HEK293T (cell line): ENCODE data around the gene VDAC1.

Experiments used
- ARNT ChIP-seq: fragments of 450-650 bp; IDR thresholded peaks from 2 replicates; pipeline ENCODE4 v1.6.1; 2017; ENCODE audit warnings: mild to moderate bottlenecking
- BHLHE40 ChIP-seq: fragments of 450-650 bp; IDR thresholded peaks from 2 replicates; pipeline ENCODE4 v1.6.1; 2016; ENCODE audit warnings: mild to moderate bottlenecking, moderate library complexity, borderline replicate concordance
- FOXA1 ChIP-seq: fragments of 450-650 bp; IDR thresholded peaks from 2 replicates; pipeline ENCODE4 v1.6.1; 2016; ENCODE audit warnings: mild to moderate bottlenecking
- FOXK2 ChIP-seq: fragments of 450-650 bp; IDR thresholded peaks from 2 replicates; pipeline ENCODE4 v1.6.1; 2016; ENCODE audit warnings: mild to moderate bottlenecking
- L3MBTL2 ChIP-seq: fragments of 450-650 bp; conservative IDR thresholded peaks from 2 replicates; pipeline ENCODE4 v1.6.1; 2016; ENCODE audit warnings: mild to moderate bottlenecking
- SP1 ChIP-seq: fragments of 450-650 bp; IDR thresholded peaks from 2 replicates; pipeline ENCODE4 v1.6.1; 2017
- SUZ12 ChIP-seq: fragments of 450-650 bp; IDR thresholded peaks from 2 replicates; pipeline ENCODE4 v1.6.1; 2016; ENCODE audit warnings: mild to moderate bottlenecking
- ZNF384 ChIP-seq: fragments of 450-650 bp; IDR thresholded peaks from 2 replicates; pipeline ENCODE4 v1.6.1; 2016

DNA sequence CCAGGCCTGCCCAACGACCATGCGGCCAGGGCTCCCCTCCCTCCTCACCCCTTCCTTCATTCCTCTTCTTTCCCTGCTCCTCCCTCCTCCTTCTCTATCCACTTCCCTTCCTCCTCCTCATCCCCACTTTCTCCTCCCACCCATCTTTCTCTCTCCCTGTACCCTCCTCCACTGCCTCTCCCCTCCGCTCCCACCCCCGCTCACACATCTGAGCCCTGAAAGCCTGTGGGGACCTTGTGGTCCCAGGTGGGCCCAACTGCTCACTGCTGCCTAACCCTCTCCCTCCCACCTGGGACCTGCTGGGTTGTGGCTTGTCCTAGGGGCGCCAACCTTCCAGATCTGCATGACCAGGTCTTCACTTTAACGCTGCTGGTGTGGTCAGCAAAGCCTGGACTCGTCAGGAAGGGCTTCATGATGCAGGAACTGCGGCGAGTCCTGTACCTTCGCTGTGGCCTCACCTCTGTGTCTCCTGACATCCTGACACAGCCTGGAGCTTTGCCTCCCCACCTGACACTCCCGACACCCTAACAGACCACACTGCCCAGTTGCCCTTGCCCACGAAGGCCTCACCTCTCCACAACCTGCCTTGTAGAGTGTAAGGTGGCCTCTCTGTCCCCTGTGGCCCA lies 71.0 kb downstream of the VDAC1 start:
- no peak for TF ChIP-seq SP1
- TF ChIP-seq ZNF384, result no peak
- TF ChIP-seq L3MBTL2, result no peak
- no peak for TF ChIP-seq FOXK2
- no peak for TF ChIP-seq BHLHE40
- TF ChIP-seq FOXA1, result no peak
- no peak for TF ChIP-seq ARNT
- TF ChIP-seq SUZ12, result no peak
